HG03139 (cell line): Measurements from ENCODE around the gene NGF.
"Not testable (repeated sequence)": the region's sequence is repeated elsewhere in the genome, so short reads cannot be mapped to it uniquely, and the experiment has no call there.

ENCODE experiments used
- ATAC-seq: cut with Tn5 transposase; IDR thresholded peaks from one replicate; pipeline ENCODE4 v1.9.1; 2021; ENCODE audit not compliant: unreplicated experiment

Gene NGF

DNA sequence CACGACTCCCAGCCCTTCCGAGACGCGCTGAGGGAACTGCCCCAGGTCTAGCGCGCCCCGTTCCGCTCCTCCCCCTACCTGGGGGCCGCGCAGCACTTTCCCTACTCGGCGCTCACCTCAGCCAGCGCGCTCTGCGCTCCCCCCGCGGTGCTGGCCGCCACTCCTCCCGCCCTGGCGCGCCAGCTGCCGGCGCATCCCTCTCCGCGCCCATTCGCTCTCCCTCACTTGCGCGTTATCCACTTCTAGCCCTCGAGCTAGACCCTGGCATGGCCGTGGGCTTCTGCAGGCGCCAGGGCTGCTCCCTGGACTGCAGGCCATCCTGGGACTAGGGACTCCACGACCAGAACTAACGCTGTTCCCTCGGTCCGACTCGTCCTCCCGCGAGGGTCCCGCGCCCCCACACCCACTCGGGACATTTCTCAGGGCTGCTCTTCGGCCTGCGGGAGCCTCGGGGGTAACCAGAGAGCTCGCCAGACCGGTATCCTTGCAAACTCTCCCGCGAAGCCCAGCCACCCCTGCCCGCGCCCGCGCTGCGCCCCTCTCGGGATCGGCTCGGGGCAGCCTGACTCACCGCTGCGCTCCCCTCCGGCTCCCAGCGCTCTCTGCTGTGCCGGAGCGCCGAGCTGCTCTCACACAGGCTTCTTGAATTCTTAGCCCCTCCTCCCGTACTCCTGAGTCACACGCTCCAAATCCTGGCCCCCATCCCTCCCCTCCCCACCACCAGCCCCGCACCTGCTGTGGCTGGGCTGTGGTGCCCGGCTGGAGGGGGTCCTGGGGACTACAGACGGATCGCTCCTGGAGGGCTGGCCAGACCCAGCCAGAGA, at the start of gene NGF:
Gene NGF (minus strand): TSS at position 617 of the 824 bp plus-strand sequence. CDS start 51,454 bp downstream, outside the sequence.
- no peak for ATAC-seq

DNA sequence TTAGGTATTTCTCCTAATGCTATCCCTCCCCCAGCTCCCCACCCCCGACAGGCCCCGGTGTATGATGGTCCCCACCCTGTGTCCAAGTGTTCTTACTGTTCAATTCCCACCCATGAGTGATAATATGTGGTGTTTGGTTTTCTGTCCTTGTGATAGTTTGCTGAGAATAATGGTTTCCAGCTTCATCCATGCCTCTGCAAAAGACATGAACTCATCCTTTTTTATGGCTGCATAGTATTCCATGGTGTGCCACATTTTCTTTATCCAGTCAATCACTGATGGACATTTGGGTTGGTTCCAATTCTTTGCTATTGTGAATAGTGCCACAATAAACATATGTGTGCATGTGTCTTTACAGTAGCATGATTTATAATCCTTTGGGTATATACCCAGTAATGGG, 45.4 kb upstream of the NGF start:
- not testable (repeated sequence) for ATAC-seq

DNA sequence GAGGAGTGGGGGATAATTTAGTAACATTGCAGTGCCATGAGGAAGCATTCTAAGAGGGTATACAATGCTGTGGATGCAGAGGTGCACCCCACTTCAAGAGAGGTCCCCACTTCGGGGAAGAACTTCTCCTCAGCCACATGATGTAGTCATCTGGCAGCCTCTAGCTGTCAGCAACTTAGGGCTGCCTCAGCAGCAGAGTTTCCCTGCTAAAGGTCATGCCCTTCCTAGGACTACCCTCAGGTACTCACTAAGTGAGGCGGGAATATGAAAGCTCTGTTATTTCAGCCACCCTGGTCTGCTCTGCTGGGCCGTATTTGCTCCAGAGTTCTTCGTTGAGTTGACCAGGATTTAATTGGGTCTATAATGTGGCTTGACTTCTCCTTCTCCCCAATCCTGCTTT, 41.9 kb upstream of the NGF start:
- no peak for ATAC-seq

DNA sequence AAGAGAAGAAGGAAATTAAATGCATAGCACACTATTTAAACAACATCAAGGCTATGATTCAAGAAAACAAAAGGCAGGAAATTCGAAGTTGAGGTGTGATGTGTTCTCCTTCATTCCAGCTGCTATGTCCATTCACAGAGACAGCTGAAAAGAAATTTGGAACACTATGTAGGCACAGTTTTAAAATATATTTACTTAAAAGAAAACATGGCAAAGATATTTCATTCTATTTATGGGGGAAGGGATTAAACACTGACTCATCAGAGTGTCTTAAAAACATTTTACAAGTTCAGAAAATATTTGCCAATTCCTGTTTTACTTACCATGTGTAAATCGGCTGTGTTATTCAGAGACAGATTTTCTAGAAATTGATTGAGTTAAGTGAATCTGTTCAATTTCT, 39.4 kb upstream of the NGF start:
- no peak for ATAC-seq

DNA sequence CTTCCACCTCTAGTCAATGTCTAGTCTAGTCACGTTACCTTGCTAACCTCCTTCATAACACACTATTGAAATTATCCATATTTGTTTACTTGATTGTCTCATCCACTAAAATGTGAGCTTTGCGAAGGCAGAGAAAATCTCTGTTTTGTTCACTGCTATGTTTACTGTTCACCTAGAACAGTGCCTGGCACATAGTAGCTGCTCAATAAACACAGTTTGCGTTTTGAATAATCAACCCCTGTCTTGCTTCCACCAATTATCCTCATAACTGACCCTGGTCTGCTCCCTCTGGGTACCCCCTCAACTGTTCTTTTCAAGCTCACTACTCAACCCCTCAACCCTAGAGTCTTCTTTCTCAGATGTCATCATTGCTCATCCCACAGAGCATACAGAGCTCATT, 36.5 kb upstream of the NGF start:
- no peak for ATAC-seq

DNA sequence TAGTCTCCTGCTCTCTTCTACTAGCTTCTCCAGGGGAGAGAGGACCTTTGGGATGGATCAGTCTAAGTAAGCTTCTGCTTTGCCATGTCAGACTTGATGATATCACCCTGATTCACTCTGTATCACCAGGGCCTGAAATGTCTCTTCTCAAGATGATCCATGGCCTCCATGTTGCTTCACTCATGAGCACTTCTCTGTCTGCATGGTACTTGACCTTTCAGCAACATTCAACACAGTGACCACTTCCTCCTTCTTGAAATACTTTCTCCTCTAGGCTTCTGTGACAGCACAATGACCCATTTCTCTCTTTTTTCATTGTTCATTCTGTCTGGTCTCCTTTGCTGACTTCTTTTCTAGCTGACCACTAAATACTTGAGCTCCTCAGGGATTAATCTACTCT, 35.3 kb upstream of the NGF start:
- ATAC-seq = no peak

DNA sequence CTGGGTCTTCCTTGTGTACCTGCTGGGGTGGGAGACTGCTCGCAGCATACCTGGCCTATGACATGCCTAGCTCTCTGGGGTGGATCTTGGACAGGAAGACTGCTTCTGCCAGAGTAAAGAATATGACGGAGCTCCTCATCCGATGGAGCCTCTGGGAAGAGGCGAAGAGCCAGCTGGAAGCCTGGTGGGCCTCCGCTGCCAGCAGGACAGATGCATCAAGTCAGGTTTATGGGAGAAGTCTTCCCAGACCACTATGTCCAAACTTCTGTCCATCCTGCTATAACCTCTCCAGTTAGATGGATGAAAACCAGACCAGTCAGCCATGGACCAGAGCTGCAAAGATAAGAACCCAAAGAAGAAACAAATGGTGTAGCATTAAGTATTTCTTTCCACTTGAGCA, 27.7 kb upstream of the NGF start:
- ATAC-seq = no peak

DNA sequence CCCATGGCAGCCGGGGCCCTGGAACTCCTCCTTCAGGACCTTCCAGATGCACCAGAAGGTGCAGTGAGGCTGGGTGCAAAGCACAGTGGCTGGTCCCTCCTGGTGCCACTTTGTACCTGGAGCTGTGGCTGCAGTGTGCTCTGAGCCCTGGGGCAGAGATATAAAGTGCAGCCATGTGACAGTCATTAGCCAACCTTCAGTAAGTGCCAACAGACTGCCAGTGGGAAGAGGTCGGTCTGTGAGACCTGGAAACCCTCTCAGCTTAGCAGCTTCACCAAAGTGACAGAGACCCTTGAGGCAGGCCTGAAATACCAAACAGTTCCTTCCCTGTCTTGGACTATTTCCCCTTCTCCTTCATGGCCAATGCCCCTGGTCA, 26.7 kb upstream of the NGF start:
- ATAC-seq = no peak

DNA sequence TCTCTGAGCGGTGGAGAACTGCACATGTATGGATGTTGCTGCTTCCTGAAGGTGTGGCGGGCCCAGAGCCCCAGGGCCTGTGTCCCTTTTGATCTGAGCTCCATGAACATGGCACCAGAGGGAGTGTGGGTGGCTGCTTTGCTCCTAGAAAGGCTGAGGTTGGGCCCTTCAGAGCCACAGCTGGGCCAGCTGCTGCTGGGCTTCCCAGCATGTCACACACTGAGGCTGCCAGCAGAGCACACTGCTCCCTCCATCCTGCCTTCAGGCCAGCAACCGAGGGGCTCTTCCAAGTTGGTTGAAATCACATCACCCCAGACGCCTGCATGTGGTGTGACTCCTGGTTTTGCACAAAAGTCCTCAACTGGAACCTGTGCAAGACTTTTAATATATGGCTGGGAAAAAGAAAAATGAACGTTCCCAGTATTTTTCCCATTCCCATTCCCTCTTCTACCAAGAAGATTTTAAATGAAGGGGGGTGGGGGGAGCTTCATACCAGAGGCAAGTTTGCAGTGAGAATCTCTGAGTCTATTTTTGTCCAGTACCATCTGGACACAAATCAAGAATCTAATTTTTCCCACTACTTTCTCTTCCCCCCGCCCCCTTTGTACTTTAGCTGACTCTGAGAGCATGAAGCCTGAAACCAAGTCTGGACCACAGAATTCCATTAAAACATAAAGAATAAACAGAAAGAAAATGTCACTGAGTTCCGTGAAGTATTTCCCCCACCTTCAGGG, 26.2 kb upstream of the NGF start:
- ATAC-seq = no peak

DNA sequence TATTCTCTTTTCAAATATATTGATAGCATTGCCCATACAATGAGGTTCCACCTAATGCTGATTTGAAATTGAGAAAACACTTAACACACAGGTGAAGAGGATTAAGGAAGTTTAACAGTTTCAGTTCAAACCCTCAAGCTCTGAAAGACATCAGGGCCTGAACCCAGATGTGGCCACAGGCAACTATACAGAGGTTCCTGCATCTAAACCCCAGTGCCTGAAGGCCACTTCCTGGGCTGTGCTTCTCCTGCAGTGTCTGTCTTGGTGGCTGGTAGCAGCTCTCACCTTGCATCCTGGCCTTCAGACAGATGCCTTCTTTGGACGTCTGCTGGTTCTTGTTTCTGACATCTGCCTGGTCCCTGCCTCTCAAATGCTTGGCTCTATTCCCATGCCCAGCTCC, 25.1 kb upstream of the NGF start:
- no peak for ATAC-seq

DNA sequence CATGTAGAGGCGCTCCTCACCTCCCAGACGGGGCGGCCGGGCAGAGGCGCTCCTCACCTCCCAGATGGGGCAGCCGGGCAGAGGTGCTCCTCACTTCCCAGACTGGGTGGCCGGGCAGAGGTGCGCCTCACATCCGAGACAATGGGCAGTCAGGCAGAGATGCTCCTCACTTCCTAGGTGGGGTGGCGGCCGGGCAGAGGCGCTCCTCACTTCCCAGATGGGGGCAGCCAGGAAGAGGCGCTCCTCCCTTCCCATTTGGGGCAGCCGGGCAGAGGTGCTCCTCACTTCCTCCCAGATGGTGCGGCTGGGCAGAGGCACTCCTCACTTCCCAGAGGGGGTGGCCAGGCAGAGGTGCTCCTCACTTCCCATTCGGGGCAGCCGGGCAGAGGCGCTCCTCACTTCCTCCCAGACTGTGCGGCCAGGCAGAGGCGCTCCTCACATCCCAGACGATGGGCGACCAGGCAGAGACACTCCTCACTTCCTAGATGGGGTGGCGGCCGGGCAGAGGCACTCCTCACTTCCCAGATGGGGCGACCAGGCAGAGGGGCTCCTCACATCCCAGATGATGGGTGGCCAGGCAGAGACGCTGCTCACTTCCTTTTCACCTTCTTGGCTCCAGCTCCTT, 22.6 kb upstream of the NGF start:
- not testable (repeated sequence) for ATAC-seq

DNA sequence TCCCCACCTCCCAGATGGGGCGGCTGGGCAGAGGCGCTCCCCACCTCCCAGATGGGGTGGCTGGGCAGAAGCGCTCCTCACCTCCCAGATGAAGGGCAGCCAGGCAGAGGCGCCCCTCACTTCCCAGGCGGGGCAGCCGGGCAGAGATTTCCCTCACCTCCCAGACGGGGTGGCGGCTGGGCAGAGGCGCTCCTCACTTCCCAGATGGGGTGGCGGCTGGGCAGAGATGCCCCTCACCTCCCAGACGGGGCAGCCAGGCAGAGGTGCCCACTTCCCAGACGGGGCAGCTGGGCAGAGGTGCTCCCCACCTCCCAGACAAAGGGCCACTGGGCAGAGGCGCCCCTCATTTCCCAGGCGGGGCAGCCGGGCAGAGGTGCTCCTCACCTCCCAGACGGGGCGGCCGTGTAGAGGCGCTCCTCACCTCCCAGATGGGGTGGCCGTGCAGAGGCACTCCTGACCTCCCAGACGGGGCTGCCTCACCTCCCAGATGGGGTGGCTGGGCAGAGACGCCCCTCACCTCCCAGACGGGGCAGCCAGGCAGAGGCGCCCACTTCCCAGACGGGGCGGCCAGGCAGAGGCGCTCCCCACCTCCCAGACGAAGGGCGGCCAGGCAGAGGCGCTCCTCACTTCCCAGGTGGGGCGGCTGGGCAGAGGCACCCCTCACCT, 21.9 kb upstream of the NGF start:
- ATAC-seq = not testable (repeated sequence)

DNA sequence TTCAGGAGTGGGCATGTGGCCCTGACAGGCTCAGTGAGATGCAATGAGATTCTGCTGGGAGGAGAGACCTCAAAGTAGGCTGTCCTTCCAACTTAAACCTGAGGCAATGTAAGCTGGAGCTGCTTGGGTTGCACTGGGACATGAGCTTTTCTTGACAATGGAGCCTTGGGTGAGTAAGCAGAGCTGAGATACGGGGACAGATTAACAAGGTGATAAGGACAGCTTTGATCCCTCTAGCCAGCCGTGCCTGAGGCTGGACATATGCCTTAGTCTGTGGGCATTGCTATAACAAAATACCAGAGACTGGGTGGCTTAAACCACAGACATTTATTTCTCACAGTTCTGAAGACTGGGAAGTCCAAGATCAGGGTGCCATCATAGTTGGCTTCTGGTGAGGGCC, 18.3 kb upstream of the NGF start:
- ATAC-seq = no peak

DNA sequence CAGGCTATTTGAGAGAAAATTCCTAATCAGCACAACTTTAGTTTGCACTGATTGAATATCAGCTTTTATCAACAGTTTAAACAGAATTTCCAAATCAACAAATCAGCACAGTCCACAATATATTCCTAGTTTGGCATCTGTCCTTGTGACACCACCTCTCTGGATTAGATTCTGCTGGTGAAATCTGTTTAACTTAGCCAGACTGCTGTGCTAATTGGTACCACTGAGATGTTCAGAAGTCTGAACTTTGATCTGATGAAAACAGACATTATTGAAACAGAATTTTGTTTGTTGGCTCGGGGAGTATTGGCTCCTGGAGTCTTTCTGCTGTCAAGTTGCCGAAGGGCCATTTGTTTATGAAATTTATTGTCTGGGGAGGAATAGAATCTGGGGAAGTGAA, 17.0 kb upstream of the NGF start:
- no peak for ATAC-seq

DNA sequence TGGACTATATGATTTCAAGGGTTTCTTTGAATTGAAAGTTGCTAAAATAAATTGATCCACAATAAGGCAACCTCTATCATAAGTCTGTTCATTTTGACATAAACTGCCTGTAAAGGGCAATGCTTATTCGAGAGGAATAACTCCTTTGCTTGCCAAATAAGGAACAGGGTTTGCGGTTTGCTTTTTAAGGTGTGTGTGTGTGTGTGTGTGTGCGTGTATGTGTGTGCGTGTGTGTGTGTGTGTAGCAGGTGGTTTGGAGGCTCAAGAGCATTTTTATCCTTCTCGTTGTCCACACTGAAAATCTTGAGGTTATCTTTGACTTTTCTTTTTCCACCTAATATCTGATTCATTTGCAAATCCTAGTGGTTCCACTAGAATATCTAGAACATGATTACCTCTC, 13.1 kb upstream of the NGF start:
- no peak for ATAC-seq

DNA sequence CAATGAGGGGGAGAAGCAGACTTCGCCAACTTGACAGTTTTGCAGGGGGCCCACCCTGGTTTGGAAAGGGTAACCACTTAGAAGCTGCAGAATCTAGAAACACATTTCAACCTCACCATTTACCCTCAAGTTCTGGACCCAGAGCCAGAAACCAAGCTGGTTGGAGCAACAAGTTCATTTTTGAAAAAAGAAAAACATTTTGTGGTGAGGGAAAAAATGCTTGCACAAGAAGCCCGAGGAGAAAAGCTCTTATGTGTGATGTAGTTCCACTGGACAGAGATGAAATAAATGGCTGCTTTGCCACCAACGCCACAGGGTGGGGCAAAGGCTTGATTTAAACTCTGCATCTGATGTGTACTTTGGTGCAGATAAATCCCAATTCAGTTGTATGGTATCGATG, 10.6 kb upstream of the NGF start:
- ATAC-seq = no peak

DNA sequence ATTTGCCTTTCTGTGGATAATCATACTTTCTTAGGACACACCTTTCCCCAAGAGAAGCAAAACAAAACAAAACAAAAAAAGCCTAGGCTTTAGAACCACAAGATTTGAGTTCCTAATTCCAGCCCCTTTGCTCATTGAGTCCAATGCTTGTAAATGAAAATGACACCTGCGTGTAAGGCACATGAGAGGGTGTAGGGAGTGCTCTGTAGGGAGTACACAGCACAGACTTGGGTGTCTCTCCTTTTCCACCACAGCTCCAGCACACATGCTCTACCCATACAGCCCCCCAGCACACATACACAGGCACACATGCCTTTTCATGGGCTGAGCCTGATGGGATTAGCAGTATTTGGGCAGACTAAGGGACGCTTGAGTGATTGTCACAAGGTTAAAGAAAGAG, 9.2 kb upstream of the NGF start:
- no peak for ATAC-seq

DNA sequence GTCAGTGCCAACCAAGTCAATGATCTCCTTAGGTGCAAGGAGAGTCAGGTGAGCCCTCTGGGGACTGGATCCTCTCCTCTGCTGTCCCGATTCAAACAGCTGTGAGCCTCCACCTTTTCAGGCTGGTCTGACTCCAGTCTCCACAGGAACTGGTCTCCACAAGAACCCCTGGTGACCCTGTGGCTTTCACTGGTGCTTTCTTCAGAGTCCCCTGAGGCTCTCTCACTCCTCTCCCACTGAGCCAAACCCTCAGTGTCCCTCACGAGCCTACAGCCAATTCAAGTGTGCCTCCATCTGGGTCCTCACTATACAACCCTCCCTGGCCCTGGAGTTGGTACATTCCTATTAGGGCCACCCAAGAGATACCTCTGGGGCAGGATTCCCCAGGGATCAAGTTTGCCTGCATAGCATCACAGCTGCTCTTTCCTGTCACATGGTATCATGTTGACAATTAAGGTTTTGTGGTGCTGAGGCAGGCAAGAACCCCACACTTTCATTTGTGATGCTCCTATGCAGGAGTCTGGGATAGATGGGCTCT, 5.2 kb upstream of the NGF start:
- ATAC-seq = no peak

DNA sequence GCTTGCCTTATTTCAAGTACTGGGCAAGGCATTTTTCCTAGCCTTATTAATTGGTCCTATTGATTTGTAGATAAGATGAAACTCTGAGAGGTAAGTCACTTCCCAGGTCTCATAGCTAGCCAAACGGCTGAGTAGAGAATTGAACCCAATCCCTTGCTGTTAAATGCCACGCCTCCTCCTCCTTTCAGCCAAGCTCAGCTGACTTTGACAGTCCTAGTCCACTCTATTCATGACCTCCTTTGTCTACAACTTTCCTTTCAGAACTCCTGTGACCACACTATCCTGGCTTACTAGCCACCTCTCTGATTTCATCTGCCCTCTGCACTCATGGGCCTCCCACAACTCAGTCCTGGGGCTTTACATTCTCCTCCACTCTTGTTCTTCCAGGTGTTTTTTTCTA, 3.9 kb upstream of the NGF start:
- no peak for ATAC-seq

DNA sequence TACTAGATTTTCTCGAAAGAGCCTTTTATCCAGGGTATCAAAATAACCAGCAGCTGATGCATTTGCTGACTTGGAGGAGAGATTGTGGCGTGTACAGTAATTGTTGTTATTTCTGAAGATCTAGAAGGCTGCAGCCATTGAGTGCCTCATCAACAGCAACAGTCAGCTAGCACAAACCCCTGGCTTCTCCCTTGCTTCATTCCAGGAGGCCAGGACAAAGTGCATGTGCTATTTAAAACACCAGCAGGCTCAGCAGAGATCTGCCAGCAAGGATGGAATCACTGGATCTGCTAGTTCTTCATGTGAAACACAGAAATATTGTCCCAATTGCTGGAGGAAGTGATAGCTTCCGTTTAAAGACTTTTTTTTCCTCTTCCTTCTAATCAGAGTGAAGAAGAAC, 2.8 kb upstream of the NGF start:
- ATAC-seq = no peak

DNA sequence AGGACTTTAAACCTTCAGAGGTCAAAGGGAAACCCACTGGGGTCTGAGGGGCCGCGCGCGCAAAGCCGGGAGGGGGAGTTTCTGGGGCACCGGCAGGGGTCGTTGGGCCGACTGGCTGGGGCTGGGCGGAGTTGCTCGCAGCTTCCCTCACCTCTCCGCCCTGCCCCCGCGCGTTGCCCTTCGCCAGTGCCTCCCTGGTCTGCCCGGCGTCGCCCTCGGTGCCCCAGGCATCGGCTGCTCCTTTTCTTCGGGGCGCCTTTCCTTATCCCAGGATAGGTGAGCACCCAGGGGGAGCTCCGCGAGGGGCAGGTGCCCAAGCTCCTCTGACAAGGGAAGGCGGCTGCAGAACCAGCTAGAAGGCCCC, 390 bp upstream of the NGF start:
- no peak for ATAC-seq

DNA sequence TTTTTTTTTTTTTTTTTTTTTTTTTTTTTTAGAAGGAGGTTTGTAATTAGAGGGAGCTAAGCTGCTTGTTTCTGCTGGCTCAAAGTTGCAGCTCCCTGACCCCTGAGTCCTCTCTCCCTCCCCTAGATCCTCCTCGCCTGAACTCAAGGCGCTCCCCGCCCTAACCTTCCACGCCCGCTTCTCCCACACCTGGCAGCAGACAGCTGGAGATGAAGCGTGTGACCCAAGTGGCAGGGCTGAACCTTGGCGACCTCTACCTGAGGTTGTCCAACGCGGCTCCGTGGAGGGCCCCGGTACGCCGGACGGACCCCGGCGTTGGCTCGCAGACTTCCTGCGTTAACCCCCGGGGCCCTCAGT, 795 bp downstream of the NGF start:
- no peak for ATAC-seq
